ENCODE results near the gene FAM13B.
"Not testable (repeated sequence)": the region's sequence is repeated elsewhere in the genome, so short reads cannot be mapped to it uniquely, and the experiment has no call there.

FAM13B gene

DNA sequence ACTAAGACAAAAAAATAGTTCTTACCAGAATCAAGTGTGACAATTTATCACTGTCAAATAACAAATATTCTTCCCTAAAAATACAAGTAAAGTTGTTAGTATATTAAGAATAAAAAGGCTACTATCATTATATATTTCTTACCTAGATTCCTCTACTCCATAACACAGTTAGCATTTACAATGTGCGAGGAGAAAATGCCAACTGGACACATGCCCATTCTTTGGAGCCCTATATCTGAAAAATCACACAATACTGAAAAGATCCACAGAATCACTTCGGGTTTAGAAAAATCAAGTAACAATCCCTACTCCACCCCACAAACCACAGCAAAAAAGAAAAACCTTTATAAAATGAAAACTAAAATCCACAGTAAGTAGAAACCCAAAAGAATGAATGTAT, 72.7 kb downstream of the FAM13B start:
- DNase-seq: no peak

DNA sequence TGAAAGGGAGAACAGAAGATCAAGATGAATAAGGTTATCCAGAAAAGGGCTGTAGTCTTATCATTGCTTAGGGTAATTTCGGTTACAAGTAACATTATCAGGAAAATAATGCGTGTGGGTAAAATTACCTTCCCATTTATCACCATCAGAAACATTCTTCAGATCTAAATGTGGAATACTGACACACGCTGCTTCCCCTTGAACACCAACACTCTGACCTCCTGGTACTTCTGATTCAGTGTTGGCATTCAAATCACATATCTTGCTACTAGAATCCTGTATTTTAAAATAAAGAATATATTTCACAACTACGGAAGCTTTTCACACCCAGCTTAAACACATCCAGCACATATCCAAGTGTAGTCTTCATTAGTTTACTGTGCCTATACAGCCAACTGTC, 73.4 kb downstream of the FAM13B start:
- no peak for DNase-seq

- no peak for DNase-seq
Measured at GRCh38 chr5:137957948-137958347, 74.9 kb downstream of the FAM13B start.

- DNase-seq: no peak
Measured at GRCh38 chr5:137954131-137954879, 78.6 kb downstream of the FAM13B start.

- no peak for DNase-seq
Measured at GRCh38 chr5:137945825-137946224, 87.1 kb downstream of the FAM13B start.

- DNase-seq: not testable (repeated sequence)
Measured at GRCh38 chr5:137944280-137944679, 88.6 kb downstream of the FAM13B start.

GRCh38 chr5:137939331-137939730, 93.5 kb downstream of the FAM13B start:
- DNase-seq: no peak

GRCh38 chr5:137938751-137939143, 94.1 kb downstream of the FAM13B start:
- no peak for DNase-seq

DNA sequence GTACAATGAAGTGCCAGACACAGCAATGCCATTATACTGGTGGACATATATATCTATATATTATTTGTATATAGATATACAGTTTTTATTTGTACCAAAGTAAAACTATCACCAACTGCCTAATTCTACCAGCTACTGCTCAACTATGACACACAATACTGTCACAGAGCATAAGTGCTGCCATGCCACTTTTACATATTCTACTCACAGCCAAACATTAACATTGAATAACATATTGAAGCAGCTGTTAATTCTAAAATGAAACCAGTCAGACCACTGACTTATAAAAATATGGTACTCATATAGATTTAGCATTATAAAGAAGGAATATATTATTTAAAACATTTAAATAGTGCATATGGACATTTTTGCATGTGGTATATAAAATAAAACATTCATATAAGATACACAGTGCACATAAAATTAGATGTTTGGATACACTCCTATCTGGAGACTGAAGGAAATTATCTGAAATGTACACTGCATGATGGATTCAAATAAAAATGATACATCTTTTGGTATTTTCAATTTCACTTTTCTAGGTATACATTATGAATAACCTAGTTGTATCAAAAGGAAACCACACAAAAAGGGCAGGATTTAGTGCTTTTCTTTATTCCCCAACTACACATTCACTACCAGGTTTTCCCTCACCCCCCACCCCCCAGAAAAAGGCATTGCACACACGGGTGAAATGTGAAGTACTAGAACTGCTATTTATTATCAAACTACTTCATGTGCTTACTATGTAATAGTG, 94.7 kb downstream of the FAM13B start:
- DNase-seq: no peak

DNA sequence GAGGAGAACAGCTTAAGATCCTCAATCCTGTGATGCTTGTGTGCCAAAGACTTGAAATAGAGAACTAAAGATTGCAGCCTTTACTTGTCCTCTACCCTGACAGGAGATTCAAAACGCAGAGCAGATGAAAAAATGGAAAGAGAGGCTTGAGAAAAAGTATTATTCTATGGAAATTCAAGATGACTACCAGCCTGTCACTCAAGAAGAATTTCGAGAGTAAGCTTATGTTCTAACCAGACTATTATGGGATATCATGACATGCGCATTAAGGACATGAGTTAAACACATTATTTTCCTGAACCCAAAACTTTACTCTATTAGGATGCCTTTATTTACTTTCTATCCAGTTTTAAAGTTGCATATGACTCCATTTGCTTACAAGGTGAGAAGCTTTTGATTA, 97.2 kb downstream of the FAM13B start:
- no peak for DNase-seq

DNA sequence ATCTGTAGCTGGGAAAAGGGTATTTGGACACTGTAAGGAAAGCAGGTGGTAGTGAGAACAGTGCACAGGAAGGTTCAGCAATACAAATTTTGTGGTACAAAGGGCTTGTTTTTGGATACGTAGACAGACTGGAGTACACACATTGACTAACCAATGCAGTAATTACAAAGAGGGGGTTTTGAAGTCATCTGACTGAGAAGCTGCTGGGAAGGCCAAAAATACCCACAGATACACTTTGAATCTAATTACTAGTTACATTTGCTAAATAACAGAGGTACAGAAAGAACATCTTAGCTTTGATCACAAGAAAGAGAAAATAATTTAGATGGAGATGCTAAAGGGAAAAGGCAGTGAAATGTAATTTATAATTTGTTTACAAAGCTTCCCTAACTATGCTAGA, 97.7 kb downstream of the FAM13B start:
- DNase-seq: no peak

DNA sequence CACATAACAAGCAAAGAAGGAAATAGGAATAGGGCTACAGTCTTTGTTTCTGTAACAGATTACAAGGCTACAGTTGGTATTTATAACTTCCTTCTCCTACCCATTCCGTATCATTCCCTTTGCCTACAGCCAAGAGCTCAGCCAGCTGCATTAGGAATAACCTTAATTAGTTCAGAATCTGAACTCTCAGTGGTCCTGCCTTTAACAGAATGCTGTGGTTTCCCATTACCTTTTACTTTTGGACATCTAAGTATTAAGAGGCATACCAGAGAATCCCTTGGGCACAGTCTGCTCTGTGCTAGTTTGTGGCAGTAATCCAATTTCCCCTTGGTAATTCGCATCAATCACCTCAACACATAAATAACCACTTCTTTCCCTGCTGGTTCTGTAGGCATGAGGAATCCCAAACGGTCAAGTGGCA, 99.4 kb downstream of the FAM13B start:
- no peak for DNase-seq

- DNase-seq: no peak
Measured at GRCh38 chr5:137932800-137933199, 100.1 kb downstream of the FAM13B start.

- no peak for DNase-seq
Measured at GRCh38 chr5:137923856-137924255, 109.0 kb downstream of the FAM13B start.

- DNase-seq: no peak
Measured at GRCh38 chr5:137921931-137922330, 110.9 kb downstream of the FAM13B start.

GRCh38 chr5:137916923-137917322, 116.0 kb downstream of the FAM13B start:
- DNase-seq: no peak

GRCh38 chr5:137914758-137915157, 118.1 kb downstream of the FAM13B start:
- no peak for DNase-seq

DNA sequence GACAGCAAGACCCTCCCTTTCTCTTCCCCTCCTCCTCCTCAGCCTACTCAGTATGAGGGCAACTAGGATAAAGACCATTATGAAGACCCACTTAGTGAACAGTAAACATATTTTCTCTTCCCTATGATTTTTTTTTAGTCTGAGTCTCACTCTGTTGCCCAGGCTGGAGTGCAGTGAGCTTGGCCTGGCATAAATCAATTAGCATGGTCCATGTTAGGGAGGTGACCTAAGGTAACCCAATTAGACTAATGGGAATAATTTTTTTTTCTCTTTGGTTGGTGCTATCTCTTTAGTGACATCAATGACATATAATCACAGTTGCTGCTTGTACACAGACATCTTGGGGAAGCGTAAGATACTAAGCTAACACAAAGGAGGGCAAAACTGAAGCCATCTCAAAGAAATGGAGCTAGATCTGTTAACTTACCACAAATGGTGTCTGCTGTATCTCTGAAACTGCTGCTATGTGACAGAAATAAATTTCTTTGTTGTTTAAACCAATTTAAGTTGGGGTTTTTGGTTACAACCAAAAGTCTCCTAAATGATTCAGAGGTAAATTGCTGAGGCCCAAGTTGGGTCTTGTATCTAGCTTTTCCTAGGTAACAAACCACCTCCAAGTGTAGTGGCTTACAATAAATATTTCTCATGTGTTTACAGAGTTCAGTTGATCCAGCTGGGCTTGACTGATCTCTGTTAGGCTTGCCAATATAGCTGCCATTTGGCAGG, 130.3 kb downstream of the FAM13B start:
- no peak for DNase-seq

DNA sequence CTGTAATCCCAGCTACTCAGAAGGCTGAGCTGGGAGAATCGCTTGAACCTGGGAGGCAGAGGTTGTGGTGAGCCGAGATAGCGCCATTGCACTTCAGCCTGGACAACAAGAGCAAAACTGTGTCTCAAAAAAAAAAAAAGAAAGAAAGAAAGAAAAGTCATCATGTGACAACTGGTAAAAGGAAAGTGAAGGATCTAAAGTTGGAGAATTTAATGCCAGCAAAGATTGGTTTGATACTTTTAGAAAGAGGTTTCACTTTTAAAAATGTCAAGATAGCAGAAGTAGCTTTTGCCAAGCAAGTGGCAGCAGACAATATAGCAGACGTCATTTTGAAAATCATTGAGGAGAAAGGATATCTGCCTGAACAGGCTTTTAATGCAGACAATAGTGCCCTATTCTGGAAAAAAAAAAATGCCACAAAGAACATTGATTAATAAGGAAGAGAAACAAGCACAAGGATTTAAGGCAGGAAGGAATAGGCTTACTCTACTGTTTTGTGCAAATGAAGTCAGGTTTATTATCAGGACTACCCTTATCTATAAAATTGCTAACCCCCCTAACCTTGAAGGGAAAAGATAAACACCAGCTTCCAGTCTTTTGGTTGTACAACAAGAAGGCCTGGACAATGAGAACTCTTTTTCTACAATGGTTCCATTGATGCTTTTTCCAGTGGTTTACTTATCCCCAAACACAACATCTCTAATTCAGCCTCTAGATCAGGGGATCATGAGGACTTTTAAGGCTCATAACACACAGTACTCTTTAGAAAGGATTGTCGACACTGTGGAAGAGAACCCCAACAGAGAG, 131.7 kb downstream of the FAM13B start:
- no peak for DNase-seq

DNA sequence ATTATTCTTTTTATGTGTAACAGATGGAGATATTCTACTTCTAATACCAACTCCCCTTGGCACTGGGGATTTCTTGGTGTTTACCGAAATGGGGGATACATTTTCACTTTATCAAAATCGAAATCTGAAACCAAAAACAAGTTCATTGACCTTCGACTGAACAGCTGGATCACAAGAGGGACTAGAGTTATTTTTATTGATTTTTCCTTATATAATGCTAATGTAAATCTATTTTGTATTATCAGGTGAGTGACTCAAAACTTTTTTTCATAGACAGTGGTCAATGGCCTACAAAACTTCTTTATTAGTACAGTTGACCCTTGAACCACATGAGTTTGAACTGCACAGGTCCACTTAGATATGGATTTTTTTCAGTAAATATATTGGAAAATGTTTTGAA, 133.4 kb downstream of the FAM13B start:
- no peak for DNase-seq

- DNase-seq: no peak
Measured at GRCh38 chr5:137896560-137896959, 136.3 kb downstream of the FAM13B start.

- DNase-seq: no peak
Measured at GRCh38 chr5:137894586-137894985, 138.3 kb downstream of the FAM13B start.

GRCh38 chr5:137891849-137892248, 141.0 kb downstream of the FAM13B start:
- DNase-seq: no peak
